Naive thymus-derived CD8-positive, alpha-beta T cell (primary cell): ENCODE results near the gene RUVBL1. TPM values are rescaled to one million over a fixed set of nuclear protein-coding genes. Genes with fewer than 3 reads are reported as not detected.

Experiments
- ATAC-seq, 2 donors: fragments of 150-1000 bp; cut with Tn5 transposase in 1 of 2; sonication (Bioruptor Pico), chemical (Tn5 transposase) in 1 of 2; 1 replicate in 1 of 2; 2 replicates in 1 of 2; pipeline ENCODE4 v1.10.0; 2021; ENCODE audit warnings: mild to moderate bottlenecking in 2 of 2, moderate library complexity in 2 of 2
- POLR2A ChIA-PET: fragments of 350-600 bp; sonication (Branson Sonifier 250); formaldehyde crosslinking; loops from one replicate; lab custom pipeline; 2021; ENCODE audit warnings: antibody characterized with exemption; lab: Charles Lee
- DNase-seq, 10 donors: peaks; one replicate each; pipeline versions ENCODE4 v3.0.0 to v3.0.0-alpha.2; 2020 to 2022
- H3K27ac Mint-ChIP-seq, 10 donors: one replicate each; pipeline ENCODE4 v1.8.0; 2020 to 2022; ENCODE audit warnings: mild to moderate bottlenecking in 10 of 10, mixed read lengths in 10 of 10, moderate library complexity in 4 of 10, inconsistent platforms in 1 of 10
- H3K27me3 Mint-ChIP-seq, 5 donors: one replicate each; pipeline ENCODE4 v1.8.0; 2021 to 2022; ENCODE audit warnings: mixed read lengths in 5 of 5
- H3K36me3 Mint-ChIP-seq, 3 donors: one replicate each; pipeline ENCODE4 v1.8.0; 2020 to 2022; ENCODE audit warnings: mixed read lengths in 3 of 3, mild to moderate bottlenecking in 2 of 3, inconsistent platforms in 1 of 3
- H3K4me1 Mint-ChIP-seq, 4 donors: one replicate each; pipeline ENCODE4 v1.8.0; 2021 to 2022; ENCODE audit warnings: mixed read lengths in 4 of 4
- H3K4me3 Mint-ChIP-seq, 10 donors: one replicate each; pipeline ENCODE4 v1.8.0; 2020 to 2022; ENCODE audit warnings: mild to moderate bottlenecking in 10 of 10, mixed read lengths in 10 of 10, moderate library complexity in 6 of 10, inconsistent platforms in 1 of 10
- H3K9me3 Mint-ChIP-seq, 9 donors: one replicate each; pipeline ENCODE4 v1.8.0; 2020 to 2022; ENCODE audit warnings: mixed read lengths in 9 of 9, mild to moderate bottlenecking in 3 of 9, inconsistent platforms in 1 of 9, moderate library complexity in 1 of 9
- polyA plus RNA-seq, 3 donors: library from polyadenylated mRNA; unstranded; fragments of 300-500 nt; fragmentation: Illumina TruSeq; gene quantifications; one replicate each; pipeline ENCODE4 v1.2.3, GENCODE V29; 2021
- total RNA-seq, 8 experiments: library from RNA in 2 of 8; stranded (reverse) in 2 of 8; gene quantifications; one replicate each; pipeline ENCODE4 v1.2.3 and lab custom pipeline; 2021 to 2026

The RUVBL1 gene
- total and polyA plus RNA-seq, 5 experiments from 2014 or later = 26.2 to 66.6 (median 49.5) TPM

- POLR2A ChIA-PET = no interaction called here
- DNase-seq (no peak), ATAC-seq (no peak)
- Mint-ChIP-seq H3K27me3 (no peaks in the 10 kb centered on the region), H3K27ac (no peak overlapping the region), H3K4me3 (no peak overlapping the region), H3K9me3 (no peaks in the 10 kb centered on the region), H3K4me1 (peaks cover 11 to 20% (median 16%) of the 10 kb centered on the region in 4 donors), H3K36me3 (peaks cover 4 to 94% (median 26%) of the 10 kb centered on the region in 3 donors)
These were observed 25.4 kb downstream of the RUVBL1 start for GRCh38 chr3:128098234-128098633.

DNA sequence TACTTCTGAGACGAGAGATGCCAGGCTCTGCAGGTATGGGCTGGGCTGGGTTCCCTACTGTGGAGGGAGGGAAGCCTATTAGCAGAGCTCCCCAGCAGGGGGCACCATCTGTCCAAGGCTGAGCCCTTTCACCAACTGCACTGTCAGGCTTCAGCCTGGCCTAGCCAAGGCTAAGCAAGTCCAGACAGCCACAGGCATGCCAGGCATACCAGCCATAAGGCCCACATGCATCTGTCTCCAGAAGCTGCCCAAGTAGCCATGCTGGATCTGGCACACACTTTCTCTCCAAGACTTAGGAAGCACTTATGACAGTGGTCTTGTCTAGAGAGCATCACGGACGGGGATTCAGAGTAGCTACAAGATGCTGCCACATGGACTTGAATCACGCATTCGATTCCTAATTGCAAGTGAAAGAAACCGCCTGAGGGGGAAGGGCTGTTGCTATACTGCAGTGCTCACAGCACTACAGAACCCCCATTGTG, 28.3 kb downstream of the RUVBL1 start:
- peak; percentile 98 to 99 for ATAC-seq
- DNase-seq = peak; percentile 58 to 87 (median 75)
- Mint-ChIP-seq H3K4me3 (no peak overlapping the region), H3K9me3 (no peaks in the 10 kb centered on the region), H3K4me1 (peaks cover 11 to 20% (median 15%) of the 10 kb centered on the region in 4 donors), H3K27me3 (no peaks in the 10 kb centered on the region), H3K27ac (peak overlapping the region in 5 of 10 donors; percentile 2 to 86 (median 63)), H3K36me3 (peaks cover 4 to 89% (median 11%) of the 10 kb centered on the region in 3 donors)
- POLR2A ChIA-PET = interaction anchor here (0.6 to 1.7 kb wide), 3 partner anchors 38 to 227 kb away, joined by 3 to 7 read pairs (median 6); no protein-coding TSS in a partner anchor

DNA sequence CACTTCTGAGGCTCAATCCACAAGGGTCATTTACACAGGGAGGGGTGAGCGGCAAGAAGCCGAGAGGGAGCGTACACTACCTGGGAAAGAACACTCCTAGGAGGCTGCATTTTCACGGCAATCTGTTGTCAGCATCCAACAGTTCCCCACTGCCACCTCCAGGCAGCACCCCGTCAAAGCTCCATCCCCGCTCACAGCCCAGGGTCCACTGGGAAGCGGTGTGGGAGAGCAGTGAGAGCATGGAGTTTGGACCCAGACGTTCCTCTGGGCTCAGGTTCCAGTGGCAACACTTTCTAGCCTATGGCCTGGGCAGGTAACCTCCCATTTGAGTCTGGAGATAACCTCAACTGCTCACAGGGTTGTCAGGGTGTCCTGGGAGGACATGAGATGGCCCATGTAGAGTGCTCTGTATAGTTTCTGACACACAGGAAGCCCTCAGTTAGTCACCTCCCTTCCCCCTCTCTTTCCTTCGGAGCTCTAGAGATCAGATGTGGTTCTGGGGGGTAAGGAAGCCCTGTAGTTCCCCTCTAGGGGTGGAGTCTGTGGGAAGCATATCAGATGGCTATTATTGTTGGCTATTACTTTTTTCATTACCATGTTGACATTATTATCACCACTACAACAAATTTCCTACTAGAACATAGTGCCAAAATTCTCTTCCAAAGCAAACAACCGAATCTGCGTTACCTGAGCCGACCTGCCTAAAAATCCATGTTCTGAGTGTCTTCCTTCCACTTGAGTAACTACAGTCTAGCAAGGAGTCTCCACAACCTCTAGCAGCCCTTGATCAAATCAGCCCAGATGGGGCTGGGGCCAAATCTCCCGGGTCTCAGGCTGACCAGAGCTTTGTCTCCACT, 29.1 kb downstream of the RUVBL1 start:
- ATAC-seq (peak in 1 of 2 donors; percentile 43), DNase-seq (no peak)
- Mint-ChIP-seq H3K4me3 (peak overlapping the region in 1 of 10 donors; percentile 19), H3K9me3 (no peaks in the 10 kb centered on the region), H3K4me1 (peaks cover 11 to 20% (median 15%) of the 10 kb centered on the region in 4 donors), H3K36me3 (peaks cover 4 to 85% (median 11%) of the 10 kb centered on the region in 3 donors), H3K27ac (peak overlapping the region in 5 of 10 donors; percentile 2 to 86 (median 63)), H3K27me3 (no peaks in the 10 kb centered on the region)
- POLR2A ChIA-PET = interaction anchor here (0.8 to 1.7 kb wide), 2 partner anchors 39 to 227 kb away, joined by 3 to 7 read pairs; no protein-coding TSS in a partner anchor

- Mint-ChIP-seq H3K4me1 (peaks cover 11 to 20% (median 14%) of the 10 kb centered on the region in 4 donors), H3K9me3 (no peaks in the 10 kb centered on the region), H3K27me3 (no peaks in the 10 kb centered on the region), H3K36me3 (peaks cover 0 to 76% (median 13%) of the 10 kb centered on the region in 3 donors), H3K4me3 (no peak overlapping the region), H3K27ac (no peak overlapping the region)
- DNase-seq = no peak
- ATAC-seq = no peak
- POLR2A ChIA-PET = no interaction called here
These were observed 32.0 kb downstream of the RUVBL1 start for GRCh38 chr3:128091586-128091985.

- POLR2A ChIA-PET = no interaction called here
- peaks cover 0 to 6% (median 4%) of the 10 kb centered on the region in 4 donors for H3K4me1 Mint-ChIP-seq
- no peaks in the 10 kb centered on the region for H3K27me3 Mint-ChIP-seq
- no peaks in the 10 kb centered on the region for H3K9me3 Mint-ChIP-seq
- ATAC-seq = no peak
- no peak overlapping the region for H3K4me3 Mint-ChIP-seq
- no peak overlapping the region for H3K27ac Mint-ChIP-seq
- no peak for DNase-seq
- peaks cover 0 to 77% (median 31%) of the 10 kb centered on the region in 3 donors for H3K36me3 Mint-ChIP-seq
These were observed 34.5 kb downstream of the RUVBL1 start for GRCh38 chr3:128089135-128089534.

DNA sequence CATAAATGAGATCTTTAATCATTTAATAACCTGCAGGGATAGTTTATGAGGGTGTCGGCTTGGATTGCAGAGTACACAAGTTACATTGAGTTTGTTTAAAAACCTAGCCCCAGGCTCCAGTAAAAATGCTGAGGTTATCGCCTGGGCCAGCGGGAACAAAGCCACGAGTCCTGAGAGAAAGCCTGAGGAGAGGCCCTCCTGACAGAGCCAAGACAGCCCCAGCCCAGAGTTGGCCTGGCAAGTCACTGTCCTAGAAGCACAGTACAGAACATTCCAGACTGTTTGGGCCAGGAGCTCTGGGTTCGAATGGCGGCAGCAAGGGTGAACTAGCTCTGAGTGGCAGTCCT, 39.0 kb downstream of the RUVBL1 start:
- POLR2A ChIA-PET = no interaction called here
- DNase-seq (no peak), ATAC-seq (no peak)
- no peak overlapping the region for H3K27ac Mint-ChIP-seq
- no peak overlapping the region for H3K4me3 Mint-ChIP-seq
- H3K4me1 Mint-ChIP-seq = no peaks in the 10 kb centered on the region
- H3K36me3 Mint-ChIP-seq = peaks cover 16 to 87% (median 71%) of the 10 kb centered on the region in 3 donors
- no peaks in the 10 kb centered on the region for H3K9me3 Mint-ChIP-seq
- no peaks in the 10 kb centered on the region for H3K27me3 Mint-ChIP-seq

DNA sequence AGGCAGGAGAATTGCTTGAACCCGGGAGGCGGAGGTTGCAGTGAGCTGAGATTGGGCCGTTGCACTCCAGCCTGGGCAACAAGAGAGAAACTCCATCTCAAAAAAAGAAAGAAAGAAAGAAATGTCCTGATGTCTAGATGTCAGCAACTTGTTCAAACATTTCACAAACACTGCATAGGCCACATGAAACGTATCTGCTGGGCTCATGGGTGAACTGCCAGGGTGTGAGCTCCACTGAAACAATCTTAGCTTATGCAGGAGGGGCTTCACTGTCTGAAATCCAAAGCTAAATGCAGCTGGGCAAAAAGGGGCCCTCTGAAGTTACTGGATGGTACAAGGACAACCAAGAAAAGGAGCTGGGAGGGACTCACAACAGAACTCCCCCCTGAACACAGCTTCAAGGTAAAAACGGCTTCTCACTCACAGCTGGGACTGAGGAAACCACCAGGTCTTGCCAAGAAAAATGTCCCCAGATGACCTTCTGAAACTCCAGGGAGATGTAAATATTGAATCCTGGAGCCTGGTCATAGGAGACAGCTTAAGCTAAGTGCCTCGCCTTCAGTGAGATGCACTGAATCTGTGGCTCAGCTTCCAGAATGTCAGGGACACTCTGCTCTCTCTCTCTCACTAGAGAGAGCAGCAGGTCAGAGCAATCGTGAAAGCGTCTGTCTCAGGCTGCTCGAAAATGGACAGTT, 39.5 kb downstream of the RUVBL1 start:
- Mint-ChIP-seq H3K4me1 (no peaks in the 10 kb centered on the region), H3K4me3 (no peak overlapping the region), H3K27ac (no peak overlapping the region), H3K27me3 (no peaks in the 10 kb centered on the region), H3K36me3 (peaks cover 16 to 88% (median 74%) of the 10 kb centered on the region in 3 donors), H3K9me3 (no peaks in the 10 kb centered on the region)
- DNase-seq = no peak
- no peak for ATAC-seq
- POLR2A ChIA-PET = no interaction called here

DNA sequence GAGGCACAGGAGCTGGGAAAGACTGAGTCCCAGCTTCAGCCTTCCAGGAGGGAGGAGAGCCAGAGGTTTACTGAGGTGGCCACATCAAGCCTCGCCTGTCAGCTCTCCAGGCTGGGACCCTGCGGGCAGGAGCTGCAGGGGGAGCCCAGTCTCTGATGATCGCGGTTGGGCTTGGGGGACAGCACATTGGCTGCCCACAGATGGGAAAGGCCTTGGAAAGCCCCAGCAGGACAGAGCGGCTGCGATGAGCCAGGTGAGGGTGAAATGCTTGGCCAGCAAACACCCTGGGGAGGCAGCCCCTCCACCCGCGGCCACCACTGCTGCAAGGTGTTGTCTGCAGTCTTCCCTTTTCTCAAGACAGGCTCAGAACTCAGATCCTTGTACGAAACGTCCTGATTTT, 40.2 kb downstream of the RUVBL1 start:
- peaks cover 16 to 96% (median 74%) of the 10 kb centered on the region in 3 donors for H3K36me3 Mint-ChIP-seq
- no peak for DNase-seq
- ATAC-seq = no peak
- no peaks in the 10 kb centered on the region for H3K27me3 Mint-ChIP-seq
- POLR2A ChIA-PET = no interaction called here
- no peaks in the 10 kb centered on the region for H3K9me3 Mint-ChIP-seq
- H3K27ac Mint-ChIP-seq = no peak overlapping the region
- no peaks in the 10 kb centered on the region for H3K4me1 Mint-ChIP-seq
- H3K4me3 Mint-ChIP-seq = no peak overlapping the region

DNA sequence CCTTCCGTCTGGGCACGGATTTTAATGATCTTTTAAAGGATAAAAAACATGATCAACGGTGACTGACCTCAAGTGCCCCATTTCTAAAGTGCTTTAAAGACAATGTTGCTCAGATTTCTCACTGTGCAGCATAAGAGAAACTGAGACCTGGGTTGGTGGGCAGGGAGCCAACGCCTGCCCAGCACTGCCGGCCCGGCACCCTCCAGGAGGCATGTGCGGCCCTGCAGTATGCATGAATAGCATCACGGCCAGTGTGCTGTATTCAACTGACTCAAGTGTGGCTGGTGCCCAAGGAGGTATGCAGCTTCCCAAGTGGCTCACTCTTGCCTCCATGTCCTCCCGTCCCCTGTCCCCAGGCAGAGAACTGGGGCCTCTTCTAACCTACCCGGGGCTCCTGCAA, 41.1 kb downstream of the RUVBL1 start:
- Mint-ChIP-seq H3K27me3 (peaks cover 0 to 2% (median 0%) of the 10 kb centered on the region in 5 donors), H3K27ac (no peak overlapping the region), H3K9me3 (no peaks in the 10 kb centered on the region), H3K36me3 (peaks cover 16 to 89% (median 71%) of the 10 kb centered on the region in 3 donors), H3K4me3 (no peak overlapping the region), H3K4me1 (peaks cover 0 to 2% (median 1%) of the 10 kb centered on the region in 4 donors)
- POLR2A ChIA-PET = no interaction called here
- no peak for ATAC-seq
- no peak for DNase-seq

DNA sequence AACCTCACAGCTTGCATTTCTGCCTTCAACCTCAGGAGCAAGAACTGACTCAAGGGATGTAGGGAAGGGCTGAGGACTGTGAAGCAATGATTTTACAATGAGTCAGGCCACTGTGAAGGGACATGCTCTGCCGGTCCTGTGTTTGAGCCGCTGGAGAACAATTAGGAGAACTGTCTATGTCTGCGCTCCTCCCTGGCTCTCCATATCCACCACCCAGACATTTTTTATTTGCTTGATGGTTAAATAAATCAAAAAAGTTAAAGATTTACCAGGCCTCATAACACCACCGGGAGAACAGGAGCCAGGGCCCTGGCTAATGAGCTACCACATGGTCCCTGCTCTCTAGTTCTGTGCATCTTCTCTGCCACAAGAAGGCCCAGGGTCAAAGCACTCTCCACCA, 41.8 kb downstream of the RUVBL1 start:
- Mint-ChIP-seq H3K27ac (no peak overlapping the region), H3K4me1 (peaks cover 0 to 6% (median 2%) of the 10 kb centered on the region in 4 donors), H3K36me3 (peaks cover 16 to 82% (median 65%) of the 10 kb centered on the region in 3 donors), H3K4me3 (no peak overlapping the region), H3K9me3 (no peaks in the 10 kb centered on the region), H3K27me3 (peaks cover 0 to 6% (median 0%) of the 10 kb centered on the region in 5 donors)
- POLR2A ChIA-PET = no interaction called here
- ATAC-seq (no peak), DNase-seq (no peak)

- no peaks in the 10 kb centered on the region for H3K9me3 Mint-ChIP-seq
- H3K27ac Mint-ChIP-seq = no peak overlapping the region
- POLR2A ChIA-PET = no interaction called here
- ATAC-seq = no peak
- H3K4me1 Mint-ChIP-seq = peaks cover 0 to 7% (median 3%) of the 10 kb centered on the region in 4 donors
- H3K4me3 Mint-ChIP-seq = no peak overlapping the region
- H3K27me3 Mint-ChIP-seq = peaks cover 0 to 6% (median 0%) of the 10 kb centered on the region in 5 donors
- no peak for DNase-seq
- H3K36me3 Mint-ChIP-seq = peaks cover 16 to 76% (median 61%) of the 10 kb centered on the region in 3 donors
These were observed 42.4 kb downstream of the RUVBL1 start for GRCh38 chr3:128081226-128081625.

DNA sequence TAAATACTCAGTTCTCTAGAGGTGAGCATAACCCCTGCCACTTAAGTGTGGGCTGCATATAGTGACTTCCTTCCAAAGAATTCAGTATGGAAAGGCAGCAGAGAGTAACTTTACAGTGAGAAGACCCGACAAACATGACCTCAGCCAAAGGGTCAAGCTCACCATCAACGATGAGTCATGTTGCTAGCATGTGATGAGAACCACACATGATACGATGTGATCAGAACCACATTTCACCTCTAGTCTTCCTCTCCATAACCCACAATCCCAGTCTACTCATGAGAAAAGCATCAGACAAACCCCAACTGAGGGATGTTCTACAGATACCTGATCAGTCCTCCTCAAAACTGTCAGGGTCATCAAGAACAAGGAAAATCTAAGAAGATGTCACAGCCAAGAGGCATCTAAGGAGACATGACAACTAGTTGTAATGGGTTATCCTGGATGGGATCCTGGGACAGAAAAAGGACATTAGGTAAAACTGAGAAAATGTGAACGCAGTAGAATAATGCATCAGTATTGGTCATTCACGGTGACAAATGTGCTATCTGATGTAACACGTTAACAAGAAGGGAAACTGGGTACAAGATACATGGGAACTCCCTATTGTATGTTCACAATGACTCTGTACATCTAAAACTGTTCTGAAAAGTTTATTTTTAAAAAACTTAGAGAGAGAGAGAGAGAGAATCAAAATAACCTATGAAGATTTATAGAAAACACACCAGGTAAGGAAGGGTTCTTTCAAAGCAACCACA, 43.1 kb downstream of the RUVBL1 start:
- H3K4me3 Mint-ChIP-seq = no peak overlapping the region
- no peak overlapping the region for H3K27ac Mint-ChIP-seq
- POLR2A ChIA-PET = no interaction called here
- H3K4me1 Mint-ChIP-seq = peaks cover 2 to 8% (median 5%) of the 10 kb centered on the region in 4 donors
- H3K9me3 Mint-ChIP-seq = no peaks in the 10 kb centered on the region
- DNase-seq (no peak), ATAC-seq (no peak)
- peaks cover 16 to 70% (median 57%) of the 10 kb centered on the region in 3 donors for H3K36me3 Mint-ChIP-seq
- peaks cover 0 to 6% (median 0%) of the 10 kb centered on the region in 5 donors for H3K27me3 Mint-ChIP-seq
